PFSK-1 (cell line): ENCODE measurements around the gene TGFBR1.

Experiments
- FOXP2 ChIP-seq: optimal IDR thresholded peaks from 2 replicates; pipeline ENCODE3; 2011; ENCODE audit warnings: borderline replicate concordance, control low read depth, inconsistent platforms; ENCODE audit not compliant: insufficient read depth; ENCODE audit errors: extremely low read length, extremely low read depth
- POLR2AphosphoS5 ChIP-seq: IDR thresholded peaks from 2 replicates; pipeline ENCODE4 v1.6.1; 2012; ENCODE audit warnings: low read depth, mild to moderate bottlenecking, control low read depth, low read length, moderate library complexity
- REST ChIP-seq, 2 experiments: IDR thresholded peaks; 2 replicates each; pipeline versions ENCODE4 v1.6.1 to v1.8.0; 2011 to 2012; ENCODE audit warnings: low read depth in 2 of 2, low read length in 2 of 2, control low read depth in 1 of 2, inconsistent platforms in 1 of 2, mild to moderate bottlenecking in 1 of 2, moderate library complexity in 1 of 2; ENCODE audit not compliant: insufficient read depth in 1 of 2
- SIN3A ChIP-seq: IDR thresholded peaks from 2 replicates; pipeline ENCODE4 v1.6.1; 2012; ENCODE audit warnings: mild to moderate bottlenecking, low read length, moderate library complexity, borderline replicate concordance; ENCODE audit not compliant: insufficient read depth
- TAF1 ChIP-seq: IDR thresholded peaks from 2 replicates; pipeline ENCODE4 v1.6.1; 2012; ENCODE audit warnings: low read length, control low read depth, borderline replicate concordance; ENCODE audit not compliant: insufficient read depth

Gene TGFBR1

DNA sequence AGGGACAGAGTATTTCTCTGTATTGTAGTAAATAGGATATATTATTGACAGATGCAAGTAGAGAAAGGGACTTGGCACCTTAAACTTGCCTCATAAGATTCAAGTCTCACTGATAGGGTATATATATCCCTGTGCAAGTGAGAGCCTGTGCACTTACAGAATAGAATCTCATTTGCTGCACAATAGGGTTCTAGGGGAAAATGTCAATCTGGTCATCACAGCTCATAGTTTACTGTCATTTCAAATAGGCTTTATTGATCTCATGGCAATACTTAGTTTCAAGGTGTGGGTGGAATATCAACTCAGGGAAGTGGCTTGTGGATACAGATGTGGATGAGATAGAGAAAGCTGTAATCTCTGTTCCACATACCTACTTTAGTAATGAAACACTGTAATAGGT, 42.3 kb downstream of the TGFBR1 start:
- TF ChIP-seq FOXP2 (no peak), POLR2AphosphoS5 (no peak), SIN3A (no peak), TAF1 (no peak), REST (IDR thresholded peaks at IDR 0.05; ENCODE audit: insufficient read depth in 1 of 2, low read depth in 2 of 2, low read length in 2 of 2) (no peak)

- no peak for TF ChIP-seq POLR2AphosphoS5
- no peak for TF ChIP-seq REST (IDR thresholded peaks at IDR 0.05; ENCODE audit: insufficient read depth in 1 of 2, low read depth in 2 of 2, low read length in 2 of 2)
- TF ChIP-seq FOXP2: no peak
- no peak for TF ChIP-seq TAF1
- no peak for TF ChIP-seq SIN3A
Measured at GRCh38 chr9:99150451-99151171, 45.7 kb downstream of the TGFBR1 start.

DNA sequence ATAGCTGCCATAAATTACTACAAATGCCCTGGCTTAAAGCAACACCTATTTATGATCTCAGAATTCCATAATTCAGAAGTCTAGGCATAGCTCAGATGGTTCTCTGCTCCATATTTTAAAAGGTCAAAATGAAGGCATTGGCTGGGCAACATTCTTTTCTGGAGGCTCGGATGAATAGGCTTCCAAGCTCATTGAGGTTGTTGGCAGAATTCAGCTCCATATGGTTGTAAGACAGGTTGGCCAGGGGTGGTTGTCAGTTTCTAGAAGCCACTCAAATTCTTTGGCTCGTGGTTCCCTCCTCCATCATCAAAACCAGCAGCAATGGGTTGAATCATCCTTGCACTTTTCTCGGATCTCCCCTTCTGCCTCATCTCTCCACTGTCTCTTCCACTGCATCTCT, 49.4 kb downstream of the TGFBR1 start:
- TF ChIP-seq REST (IDR thresholded peaks at IDR 0.05; ENCODE audit: insufficient read depth in 1 of 2, low read depth in 2 of 2, low read length in 2 of 2): no peak
- no peak for TF ChIP-seq POLR2AphosphoS5
- TF ChIP-seq SIN3A: no peak
- TF ChIP-seq FOXP2: no peak
- TF ChIP-seq TAF1: no peak

- TF ChIP-seq REST (IDR thresholded peaks at IDR 0.05; ENCODE audit: insufficient read depth in 1 of 2, low read depth in 2 of 2, low read length in 2 of 2): no peak
- TF ChIP-seq FOXP2: no peak
- no peak for TF ChIP-seq SIN3A
- no peak for TF ChIP-seq TAF1
- no peak for TF ChIP-seq POLR2AphosphoS5
Measured at GRCh38 chr9:99155736-99156135, 50.8 kb downstream of the TGFBR1 start.

GRCh38 chr9:99158629-99159028, 53.7 kb downstream of the TGFBR1 start:
- no peak for TF ChIP-seq TAF1
- no peak for TF ChIP-seq POLR2AphosphoS5
- TF ChIP-seq FOXP2: no peak
- TF ChIP-seq SIN3A: no peak
- TF ChIP-seq REST (IDR thresholded peaks at IDR 0.05; ENCODE audit: insufficient read depth in 1 of 2, low read depth in 2 of 2, low read length in 2 of 2): no peak
